Measurements from ENCODE around the gene TSSK6.

The TSSK6 gene

DNA sequence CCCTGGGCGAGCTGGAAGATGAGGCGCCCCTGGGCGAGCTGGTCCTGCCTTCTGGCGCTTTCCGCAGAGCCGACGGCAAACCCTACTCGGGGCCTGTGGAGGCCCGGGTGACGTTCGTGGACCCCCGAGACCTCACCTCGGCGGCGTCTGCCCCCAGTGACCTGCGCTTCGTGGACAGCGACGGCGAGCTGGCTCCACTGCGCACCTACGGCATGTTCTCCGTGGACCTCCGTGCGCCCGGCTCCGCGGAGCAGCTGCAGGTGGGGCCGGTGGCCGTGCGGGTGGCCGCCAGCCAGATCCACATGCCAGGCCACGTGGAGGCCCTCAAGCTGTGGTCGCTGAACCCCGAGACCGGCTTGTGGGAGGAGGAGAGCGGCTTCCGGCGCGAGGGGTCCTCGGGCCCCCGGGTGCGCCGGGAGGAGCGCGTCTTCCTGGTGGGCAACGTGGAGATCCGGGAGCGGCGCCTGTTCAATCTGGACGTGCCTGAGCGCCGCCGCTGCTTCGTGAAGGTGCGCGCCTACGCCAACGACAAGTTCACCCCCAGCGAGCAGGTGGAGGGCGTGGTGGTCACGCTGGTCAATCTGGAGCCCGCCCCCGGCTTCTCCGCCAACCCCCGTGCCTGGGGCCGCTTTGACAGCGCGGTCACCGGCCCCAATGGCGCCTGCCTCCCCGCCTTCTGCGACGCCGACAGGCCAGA lies 29.1 kb upstream of the TSSK6 start:
- DNase-seq = no peak

DNA sequence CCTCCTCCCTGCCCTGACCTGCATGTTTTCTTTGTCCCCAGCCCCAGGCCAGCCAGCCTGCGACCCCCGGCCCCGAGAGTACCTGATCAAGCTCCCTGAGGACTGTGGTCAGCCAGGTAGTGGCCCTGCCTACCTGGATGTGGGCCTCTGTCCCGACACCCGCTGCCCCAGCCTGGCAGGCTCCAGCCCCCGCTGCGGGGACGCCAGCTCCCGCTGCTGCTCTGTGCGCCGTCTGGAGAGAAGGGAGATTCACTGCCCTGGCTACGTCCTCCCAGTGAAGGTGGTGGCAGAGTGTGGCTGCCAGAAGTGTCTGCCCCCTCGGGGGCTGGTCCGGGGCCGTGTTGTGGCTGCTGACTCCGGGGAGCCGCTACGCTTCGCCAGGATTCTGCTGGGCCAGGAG lies 28.3 kb upstream of the TSSK6 start:
- no peak for DNase-seq

DNA sequence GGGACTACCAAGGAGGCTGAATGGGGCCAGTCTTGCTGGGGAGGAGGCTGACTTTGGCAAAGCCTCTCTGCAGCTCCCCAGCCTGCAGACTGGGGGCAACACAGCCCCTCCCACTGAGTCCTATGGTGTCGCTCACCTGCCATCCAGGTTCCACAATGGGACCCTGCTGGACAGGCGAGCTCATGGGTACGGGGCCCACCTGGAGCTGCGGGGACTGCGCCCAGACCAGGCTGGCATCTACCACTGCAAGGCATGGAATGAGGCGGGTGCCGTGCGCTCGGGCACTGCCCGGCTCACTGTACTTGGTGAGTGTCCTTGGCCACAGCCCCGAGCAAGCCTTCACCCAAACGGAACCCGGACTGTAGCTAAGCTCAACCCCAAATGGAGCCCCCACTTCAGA lies 27.8 kb upstream of the TSSK6 start:
- no peak for DNase-seq

DNA sequence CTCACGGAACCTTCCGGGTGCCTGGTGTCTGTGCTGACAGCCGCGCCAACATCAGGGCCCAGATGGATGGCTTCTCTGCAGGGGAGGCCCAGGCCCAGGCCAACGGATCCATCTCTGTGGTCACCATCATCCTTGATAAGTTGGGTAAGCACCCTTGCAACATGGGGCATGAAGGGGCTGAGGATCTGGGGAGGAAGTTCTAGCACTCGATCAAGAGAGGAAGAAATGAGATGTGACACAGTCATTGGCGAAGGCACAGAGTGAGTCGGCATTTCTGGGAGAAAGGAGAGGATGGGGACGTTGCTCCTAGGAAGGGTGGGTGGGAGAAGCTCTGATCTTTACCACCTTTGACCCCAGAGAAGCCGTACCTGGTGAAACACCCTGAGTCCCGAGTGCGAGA lies 27.2 kb upstream of the TSSK6 start:
- no peak for DNase-seq

DNA sequence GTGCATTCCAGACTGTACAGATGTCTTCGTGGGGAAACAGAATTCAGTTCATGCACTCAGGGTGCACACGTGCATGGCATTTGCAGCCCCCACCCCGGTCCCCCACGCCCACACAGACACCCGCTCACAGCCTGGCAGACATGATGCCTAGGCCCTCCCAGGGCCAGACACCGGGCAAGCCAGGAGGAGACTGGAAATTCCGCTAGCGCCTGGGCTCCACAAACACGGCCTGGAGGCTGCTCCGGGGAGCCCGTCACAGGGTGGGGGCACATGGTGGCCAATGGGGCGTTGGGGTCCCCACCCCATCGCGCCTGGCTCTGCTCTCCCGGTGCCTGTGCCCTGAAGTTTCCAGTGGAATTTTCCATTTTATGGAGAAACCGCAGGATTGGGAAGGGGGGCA lies 26.3 kb upstream of the TSSK6 start:
- no peak for DNase-seq

DNA sequence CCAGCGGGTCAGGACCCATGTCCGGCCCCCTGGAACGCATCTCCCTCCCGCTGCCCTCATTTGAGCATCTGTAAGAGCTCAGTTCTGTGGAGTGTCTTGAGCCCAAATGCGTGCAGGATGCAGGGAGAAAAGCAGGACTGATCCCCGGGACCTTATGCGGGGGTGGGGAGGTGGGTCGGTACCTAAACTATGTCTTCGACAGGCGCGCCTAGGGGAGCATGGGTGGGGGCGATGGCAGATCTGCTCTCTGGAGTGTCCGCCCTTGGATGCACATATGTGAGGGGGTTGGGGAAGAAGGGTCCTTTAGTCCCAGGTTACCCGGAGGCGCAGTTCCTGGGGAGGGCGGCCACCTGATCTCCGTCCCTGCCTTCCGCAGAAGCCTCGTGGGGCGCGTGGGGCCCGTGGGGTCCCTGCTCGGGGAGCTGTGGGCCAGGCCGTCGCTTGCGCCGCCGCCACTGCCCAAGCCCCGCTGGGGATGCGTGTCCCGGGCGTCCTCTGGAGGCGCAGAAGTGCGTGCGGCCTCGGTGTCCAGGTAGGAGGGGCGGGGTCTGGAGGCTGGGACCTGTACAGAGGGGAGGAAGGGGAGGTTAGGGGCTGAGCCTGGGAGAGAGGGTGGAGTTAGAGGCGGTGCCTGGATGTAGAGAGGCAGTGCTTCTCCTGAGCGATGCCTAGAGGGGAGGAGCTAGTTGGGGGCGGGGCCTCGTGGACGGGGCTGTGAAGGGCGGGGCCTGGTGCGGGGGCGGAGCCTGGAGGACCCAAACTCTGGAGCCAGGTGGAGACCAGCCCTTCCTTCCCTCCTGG lies 25.6 kb upstream of the TSSK6 start:
- no peak for DNase-seq

DNA sequence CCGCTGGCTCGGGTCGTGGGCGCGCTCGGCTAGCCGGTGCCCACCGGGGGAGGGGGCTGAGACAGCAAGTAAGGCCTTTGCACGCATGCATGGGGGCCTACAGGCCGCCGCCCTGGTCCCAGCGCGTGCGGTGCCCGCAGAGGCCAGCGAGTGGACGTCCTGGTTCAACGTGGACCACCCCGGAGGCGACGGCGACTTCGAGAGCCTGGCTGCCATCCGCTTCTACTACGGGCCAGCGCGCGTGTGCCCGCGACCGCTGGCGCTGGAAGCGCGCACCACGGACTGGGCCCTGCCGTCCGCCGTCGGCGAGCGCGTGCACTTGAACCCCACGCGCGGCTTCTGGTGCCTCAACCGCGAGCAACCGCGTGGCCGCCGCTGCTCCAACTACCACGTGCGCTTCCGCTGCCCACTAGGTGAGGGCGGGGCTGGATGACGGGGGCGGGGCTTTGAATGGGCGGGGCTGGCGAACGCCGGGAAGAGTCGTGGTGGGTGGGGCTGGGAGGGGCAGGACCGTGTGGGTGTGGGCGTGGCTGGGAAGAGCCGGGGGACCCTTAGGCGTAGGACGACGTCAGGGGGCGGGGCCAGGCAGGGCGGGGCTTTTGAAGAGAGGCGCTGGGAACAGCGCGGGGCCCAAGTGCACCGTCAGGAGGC lies 24.8 kb upstream of the TSSK6 start:
- DNase-seq = no peak

DNA sequence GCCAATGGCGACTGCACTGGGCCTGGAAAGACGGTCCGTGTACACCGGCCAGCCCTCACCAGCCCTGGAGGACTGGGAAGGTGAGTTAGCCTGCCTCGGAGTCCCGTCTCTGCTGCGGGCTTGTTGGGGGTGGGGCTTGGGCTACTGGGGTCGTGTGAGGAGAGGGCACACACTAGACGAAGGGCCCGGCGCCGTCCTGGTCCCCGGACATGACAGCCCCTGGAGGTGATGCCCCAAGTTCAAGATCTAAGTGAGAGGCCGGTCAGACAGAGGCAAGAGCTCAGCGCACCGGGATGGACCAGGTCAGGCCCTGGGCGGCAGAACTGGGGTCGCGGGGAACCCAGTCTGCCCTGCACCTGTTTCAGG lies 24.3 kb upstream of the TSSK6 start:
- DNase-seq = no peak

DNA sequence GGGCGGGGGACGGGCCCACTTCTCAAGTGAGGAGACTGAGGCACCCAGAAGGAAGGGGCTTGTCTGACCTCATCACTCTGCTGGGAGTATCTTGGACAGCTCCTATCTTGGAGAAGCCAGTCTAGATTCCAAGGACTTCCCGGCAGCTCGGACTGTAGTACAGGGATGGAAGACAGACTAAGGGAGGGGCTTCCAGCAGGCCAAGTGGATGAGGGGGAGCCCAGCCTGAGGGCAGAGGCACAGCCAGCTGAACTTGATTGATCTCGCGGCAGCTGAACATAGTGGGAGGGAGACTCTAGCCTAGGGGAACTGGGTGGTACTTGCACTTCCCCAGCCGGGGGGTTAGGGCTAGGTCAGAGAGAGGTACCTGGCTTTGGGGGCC lies 23.4 kb upstream of the TSSK6 start:
- DNase-seq = no peak

DNA sequence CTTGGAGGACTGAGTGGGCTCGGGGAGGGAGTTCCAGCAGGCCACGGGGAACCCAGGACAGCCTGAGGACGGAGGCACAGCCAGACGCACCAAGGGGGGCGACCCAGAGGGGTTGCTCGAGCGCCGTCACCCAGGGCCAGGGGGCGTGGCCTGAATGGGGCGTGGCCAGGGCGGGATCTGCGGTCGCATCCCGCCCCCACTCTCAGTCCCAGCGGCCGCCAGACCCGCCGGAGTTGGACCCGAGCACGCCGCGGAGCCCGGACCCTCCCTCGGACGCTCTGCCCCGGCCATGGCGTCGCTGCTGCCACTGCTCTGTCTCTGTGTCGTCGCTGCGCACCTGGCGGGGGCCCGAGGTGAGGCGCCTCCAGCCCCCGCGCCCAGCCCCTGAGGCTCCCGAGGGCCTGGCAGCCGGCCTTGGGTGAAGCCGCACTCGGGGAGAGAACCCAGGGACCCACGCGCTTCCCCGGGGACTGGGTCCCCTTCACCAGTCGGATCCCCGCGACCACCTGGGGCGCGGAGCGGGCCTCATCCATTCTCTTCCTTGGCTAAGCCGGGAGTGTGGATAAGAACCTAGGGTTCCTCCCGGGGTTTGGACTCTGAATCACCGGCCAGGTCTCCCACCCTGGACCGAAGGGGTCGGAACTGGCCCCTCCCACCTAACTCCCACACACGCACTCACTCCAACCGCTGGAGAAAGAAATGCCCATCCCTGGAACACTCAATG lies 22.9 kb upstream of the TSSK6 start, which contains the start of gene CILP2:
TSS of gene CILP2 (plus strand) at position 205 of the 724 bp plus-strand sequence. CDS start at position 290, 85 bp downstream.
- DNase-seq = no peak

DNA sequence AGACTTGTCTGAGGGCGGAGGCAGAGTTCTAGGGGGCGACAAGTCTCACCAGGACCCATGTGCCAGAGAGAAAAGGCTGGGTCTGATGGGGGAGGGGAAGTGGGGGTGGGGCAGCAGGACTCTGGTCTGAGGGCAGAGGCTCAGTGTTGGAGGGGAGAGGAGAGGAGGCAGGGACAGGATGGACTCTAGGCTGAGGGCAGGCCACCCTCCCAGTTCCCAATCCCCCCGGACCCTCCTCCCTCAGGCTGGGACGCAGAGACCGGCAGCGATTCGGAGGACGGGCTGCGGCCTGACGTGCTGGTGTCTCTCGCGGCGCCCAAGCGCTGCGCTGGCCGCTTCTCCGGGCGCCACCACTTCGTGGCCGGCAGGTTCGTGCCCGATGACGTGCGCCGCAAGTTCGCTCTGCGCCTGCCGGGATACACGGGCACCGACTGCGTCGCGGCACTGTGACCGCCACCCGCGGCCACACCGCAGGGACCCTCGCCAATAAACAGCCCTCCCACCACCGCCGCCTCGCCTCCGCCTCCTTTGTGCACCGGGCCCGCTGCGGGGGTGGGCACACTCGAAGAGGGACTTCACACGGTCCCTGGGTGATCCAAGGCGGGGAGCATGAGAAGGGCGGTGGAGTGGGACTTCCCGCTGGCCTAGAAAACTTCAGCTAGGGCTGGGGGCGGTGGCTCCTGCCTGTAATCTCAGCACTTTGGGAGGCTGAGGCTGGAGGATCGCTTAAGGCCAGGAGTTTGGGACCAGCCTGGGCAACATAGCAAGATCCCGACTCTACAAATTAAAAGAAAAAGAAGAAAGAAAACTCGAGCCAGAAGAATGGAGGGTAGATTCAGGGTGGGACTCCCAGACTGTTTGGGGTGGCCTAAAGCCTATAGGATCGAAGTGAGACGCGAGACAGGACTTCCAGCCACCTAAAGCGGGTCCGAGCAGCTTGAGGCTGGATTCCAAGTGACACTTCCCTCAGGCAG lies 22.0 kb upstream of the TSSK6 start:
- no peak for DNase-seq

DNA sequence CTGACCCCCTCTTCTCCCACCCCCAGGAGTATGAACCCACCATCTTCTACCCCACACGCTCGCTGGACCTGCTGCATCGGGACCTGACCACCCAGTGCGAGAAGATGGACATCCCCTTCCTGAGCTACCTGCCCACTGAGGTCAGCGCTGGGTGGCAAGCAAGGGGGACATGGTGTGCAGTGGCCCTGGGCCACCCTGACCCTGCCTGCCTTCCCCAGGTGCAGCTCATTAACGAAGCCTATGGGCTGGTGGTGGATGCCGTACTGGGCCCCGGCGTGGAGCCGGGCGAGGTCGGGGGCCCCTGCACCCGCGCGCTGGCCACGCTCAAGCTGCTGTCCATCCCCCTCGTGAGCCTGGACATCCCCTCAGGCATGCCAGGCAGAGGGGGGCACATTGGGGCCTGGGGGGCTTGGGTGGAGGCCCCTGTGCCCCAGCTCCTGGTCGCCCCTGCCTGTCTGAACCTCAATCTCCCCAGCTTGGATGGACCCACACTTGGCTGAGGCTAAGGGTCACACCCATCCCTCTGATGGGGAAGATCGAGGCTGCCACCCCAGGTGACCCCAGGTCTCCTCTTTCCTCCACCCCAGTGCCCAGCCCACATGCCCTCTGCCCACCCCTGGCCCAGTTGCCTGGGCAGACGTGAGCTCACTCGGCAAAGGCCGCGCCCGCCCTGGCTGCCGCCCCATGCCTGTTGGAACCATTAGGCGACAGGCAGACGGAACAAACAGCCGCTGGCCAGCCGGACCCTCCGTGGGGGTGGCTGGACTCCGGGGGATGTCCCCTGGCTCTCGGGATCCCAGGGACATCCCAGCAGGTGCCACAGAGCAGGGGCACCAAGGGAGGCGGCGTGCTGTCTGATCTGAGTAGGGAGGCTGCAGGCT lies 20.2 kb upstream of the TSSK6 start:
- no peak for DNase-seq

DNA sequence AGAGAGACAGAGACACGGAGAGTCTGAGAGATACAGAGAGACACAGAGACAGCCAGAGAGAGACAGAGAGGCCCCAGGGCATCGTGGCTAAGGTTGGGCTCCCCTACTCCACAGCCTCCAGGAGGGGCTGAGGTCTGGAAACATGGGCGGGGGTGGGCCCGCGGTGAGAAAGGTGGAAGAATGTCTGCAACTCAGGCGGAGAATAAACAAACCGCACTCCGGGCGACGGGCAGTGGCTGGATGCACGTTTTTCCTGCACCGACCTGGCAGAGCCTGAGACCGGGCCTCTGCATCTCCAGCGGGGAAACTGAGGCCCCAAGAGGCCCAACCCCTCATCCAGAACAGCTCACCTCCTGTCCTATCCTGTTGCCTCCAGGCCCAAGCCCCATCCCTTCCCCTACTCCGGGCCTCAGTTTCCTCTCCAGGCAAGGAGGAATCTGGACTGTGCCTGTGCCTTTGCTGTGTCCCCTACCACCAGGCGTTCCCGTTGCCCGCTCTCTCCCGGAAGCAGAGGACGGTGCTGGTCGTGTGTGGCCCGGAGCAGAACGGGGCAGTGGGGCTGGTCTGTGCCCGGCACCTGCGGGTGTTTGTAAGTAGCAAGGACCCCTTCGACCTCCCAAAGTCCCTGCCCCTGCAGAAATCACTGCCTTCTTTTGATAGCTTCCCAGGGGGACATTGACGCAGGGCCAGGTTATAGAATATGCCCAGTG lies 19.4 kb upstream of the TSSK6 start:
- DNase-seq = no peak

DNA sequence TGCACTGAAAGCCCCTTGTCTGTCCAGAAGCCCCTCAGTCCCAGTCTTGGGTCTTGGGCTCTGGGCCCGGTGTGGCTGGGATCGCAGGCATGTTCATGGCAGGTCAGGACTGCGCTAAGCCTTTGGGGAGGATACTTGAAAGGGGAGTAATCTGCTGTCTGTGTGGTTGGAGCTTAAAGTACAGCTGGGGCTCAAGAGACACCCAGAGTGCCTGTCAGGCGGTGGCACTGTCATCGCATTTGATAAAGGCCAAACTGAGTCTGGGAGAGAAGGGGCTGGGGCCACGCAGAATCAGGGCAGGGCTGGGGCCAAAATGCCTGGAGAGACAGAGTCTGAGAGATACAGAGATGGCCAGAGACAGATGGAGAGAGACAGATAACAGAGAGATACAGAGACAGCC lies 18.5 kb upstream of the TSSK6 start:
- DNase-seq = no peak

DNA sequence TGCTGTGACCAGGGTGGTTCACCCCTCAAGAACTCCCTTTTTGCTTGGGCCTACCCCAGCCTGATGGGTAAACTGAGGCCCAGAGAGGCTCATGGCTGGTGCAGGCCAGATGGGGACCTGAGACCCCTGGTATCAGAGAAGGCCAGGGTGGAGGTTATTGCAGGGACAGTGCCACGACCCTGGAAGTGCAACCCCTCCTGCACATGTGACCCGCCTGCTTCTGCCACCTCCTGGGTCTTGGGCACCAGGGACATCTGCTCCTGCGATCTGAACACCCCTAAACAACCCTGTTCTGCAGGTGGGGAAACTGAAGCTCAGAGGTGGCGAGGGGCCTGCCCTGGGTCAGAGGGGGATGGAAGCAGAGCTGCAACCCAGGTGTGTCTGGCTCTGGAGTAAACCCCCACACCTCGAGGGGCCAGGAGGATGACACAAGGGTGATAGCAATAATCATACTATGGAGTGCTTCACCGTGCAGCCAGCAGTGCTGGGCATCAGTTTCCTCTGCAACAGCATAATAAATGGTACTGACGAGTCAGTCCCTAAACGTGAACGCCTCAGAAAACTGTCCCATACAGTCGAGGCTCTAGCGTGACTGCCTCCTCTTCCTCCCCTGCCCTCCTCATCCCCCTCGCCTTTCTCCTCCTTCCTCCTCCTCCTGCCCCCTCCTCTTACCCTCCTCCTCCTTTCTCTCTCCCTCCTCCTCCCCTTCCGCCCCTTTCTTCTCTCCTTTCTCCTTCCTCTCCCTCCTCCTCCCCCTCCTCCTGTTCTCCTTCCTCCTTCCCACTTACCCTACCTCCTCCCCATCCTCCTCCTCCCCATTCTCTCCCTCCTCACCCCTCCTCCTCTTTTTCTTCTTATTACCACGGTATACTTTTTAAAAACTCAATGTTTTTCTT lies 17.7 kb upstream of the TSSK6 start:
- DNase-seq = no peak

DNA sequence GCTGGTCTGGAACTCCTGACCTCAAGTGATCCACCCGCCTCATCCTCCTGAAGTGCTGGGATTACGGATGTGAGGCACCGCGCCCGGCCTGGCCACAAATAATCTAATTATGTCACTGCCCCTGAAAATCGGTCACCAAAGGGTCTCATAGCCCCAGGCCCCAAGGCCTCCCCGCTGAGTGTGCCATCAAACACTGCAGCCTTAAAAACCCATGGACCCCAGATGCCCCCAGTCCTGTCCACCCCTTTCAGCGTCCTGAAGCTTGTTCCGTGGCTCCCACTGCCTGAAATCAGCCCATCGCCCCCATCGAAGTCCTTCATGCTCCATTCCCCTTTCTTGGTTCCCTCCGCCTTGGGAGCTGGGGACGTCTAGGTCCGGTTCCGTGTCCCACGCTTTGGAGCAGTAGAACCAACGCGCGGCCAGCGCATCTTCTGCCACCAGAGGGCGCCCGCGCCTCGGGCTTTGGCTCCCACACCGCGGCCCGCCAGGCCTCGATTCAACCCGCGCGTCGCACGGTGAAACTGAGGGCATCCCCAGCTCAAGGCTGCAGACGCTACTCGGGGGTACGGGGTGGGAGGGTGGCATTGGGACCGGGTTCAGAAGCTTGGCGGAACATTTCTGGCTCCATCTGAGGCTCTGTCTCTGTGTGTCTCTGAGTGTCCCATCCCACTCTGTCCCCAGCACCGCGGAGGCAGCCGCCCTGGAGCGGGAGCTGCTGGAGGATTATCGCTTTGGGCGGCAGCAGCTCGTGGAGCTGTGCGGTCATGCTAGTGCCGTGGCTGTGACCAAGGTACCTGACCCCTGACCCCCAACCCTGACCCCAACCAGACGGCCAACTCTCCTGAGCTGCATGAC lies 16.8 kb upstream of the TSSK6 start:
- DNase-seq = no peak

DNA sequence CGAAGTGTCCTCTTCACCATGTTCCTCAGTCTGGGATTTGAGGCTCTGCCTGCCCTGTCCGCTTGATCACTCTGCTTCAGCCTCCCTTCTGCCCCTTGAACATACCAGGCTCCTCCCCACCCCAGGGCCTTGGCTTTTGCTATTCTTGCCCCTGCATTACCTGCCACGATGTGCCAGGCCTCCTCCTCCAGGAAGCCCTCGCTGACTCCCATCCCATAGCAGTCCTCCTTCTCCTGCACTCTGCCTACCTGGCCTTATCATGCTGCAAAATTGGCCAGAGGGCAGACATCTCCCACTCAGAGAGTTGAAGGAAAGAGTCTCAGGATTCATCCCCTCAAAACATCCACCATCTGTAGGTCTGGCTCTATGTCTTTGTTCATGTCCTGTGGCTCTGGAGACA lies 15.5 kb upstream of the TSSK6 start:
- no peak for DNase-seq

DNA sequence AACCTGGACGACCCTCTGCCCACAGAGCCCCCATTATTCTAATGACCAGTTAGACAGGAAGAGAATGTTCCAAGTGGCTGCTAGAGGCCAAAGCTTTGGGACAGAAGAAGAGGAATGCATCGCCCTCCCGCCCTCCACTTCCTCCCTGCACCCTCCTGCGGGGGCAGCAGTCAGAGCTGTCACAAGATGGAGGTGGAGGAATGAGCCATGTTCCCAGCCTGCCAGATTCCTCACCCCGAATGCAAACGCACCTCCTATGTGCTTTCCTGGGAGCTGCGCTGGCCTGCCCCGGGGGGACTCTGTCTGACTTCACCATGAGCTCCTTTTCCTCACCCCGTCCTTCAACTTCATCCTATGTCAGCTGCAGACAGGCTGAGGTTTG lies 15.1 kb upstream of the TSSK6 start:
- no peak for DNase-seq
